ENCODE measurements around the gene PINLYP.
"Not testable (repeated sequence)": the region's sequence is repeated elsewhere in the genome, so short reads cannot be mapped to it uniquely, and the experiment has no call there.

Gene PINLYP

DNA sequence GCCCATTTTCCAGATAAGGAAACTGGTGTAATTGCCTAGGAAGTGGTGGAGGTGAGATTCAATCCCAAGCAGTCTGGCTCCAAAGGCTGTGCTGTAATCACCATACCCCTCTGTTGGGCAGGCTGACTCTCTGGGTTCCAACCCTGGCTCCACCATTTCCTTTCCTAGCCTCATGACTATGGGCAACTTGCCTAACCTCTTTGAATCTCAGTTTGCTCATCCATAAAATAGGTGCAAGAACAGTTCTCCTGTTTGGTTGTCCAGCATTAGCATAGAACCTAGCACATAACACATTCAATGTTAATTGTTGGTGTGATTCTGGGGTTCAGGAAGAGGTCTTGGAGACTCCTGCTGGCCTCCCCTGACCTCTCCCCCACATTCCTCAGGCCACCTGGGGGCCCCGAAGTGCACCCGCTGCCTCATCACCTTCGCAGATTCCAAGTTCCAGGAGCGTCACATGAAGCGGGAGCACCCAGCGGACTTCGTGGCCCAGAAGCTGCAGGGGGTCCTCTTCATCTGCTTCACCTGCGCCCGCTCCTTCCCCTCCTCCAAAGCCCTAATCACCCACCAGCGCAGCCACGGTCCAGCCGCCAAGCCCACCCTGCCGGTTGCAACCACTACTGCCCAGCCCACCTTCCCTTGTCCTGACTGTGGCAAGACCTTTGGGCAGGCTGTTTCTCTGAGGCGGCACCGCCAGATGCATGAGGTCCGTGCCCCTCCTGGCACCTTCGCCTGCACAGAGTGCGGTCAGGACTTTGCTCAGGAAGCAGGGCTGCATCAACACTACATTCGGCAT is 23.0 kb downstream of the PINLYP start:
- no peak overlapping the region for H3K9ac ChIP-seq (ENCODE audit: low read depth, low read length)
- no peaks in the 10 kb centered on the region for H3K27me3 ChIP-seq (ENCODE audit: insufficient read depth, low read length)
- no peak overlapping the region for H3K27ac ChIP-seq (ENCODE audit: low read length)
- H3K4me3 ChIP-seq (ENCODE audit: low read length), result no peak overlapping the region
- H3K9me3 ChIP-seq (ENCODE audit: insufficient read depth, low read depth, low read length), result no peaks in the 10 kb centered on the region
- peaks cover 7% of the 10 kb centered on the region; the same call in 1 of the 2 replicates for H3K4me1 ChIP-seq (ENCODE audit: insufficient read depth, low read length)
- peaks cover 40% of the 10 kb centered on the region for H3K36me3 ChIP-seq (ENCODE audit: insufficient read depth, low read depth, low read length)

DNA sequence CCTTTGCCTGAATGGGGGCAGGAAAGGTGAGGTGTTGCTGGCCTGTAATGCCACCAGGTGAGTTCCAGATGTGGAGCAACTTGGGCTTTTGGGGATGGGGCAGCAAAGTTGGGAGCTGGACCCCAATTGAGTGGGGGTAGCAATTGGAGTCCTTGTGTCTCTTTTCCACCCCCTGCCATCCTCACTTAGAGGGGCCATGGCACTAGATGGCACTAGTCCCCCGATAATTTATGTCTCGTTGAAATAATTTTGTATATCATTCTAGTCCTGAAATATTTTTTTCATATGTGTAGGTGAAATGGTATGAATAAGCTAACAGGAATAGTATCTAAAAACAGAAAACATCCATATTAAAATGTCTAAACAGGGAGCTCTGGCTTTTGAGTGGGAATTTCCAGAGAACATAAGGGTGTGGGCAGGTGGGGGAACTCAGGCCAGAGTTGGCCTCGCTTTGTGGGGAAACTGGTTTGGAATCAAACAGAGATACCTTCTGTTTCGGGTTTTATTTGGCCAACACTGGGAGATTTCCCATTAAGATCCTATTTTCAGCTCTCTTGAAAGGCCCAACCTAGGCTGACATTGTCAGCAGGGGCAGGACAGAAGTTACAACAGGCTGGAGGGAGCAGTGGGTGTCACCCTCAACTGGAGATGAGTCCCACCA is 24.2 kb downstream of the PINLYP start:
- no peak overlapping the region for H3K9ac ChIP-seq (ENCODE audit: low read depth, low read length)
- no peaks in the 10 kb centered on the region for H3K9me3 ChIP-seq (ENCODE audit: insufficient read depth, low read depth, low read length)
- no peaks in the 10 kb centered on the region for H3K27me3 ChIP-seq (ENCODE audit: insufficient read depth, low read length)
- H3K4me3 ChIP-seq (ENCODE audit: low read length), result no peak overlapping the region
- peaks cover 33% of the 10 kb centered on the region for H3K36me3 ChIP-seq (ENCODE audit: insufficient read depth, low read depth, low read length)
- peaks cover 7% of the 10 kb centered on the region; the same call in 1 of the 2 replicates for H3K4me1 ChIP-seq (ENCODE audit: insufficient read depth, low read length)
- no peak overlapping the region for H3K27ac ChIP-seq (ENCODE audit: low read length)

DNA sequence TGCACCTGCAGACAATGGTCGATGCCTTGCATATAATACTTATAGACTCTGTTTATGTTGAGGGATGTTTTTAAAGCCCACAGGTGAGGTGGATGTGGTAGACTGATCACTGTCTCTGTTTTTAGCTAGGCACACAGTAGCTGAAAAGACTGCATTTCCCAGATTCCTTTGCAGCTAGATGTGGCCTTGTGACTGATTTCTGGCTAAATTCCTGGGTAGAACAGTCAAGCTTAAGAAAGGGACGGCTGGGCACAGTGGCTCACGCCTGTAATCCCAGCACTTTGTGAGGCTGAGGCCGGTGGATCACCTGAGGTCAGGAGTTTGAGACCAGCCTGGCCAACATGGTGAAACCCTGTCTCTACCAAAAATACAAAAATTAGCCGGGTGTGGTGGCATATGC is 24.7 kb downstream of the PINLYP start:
- H3K9ac ChIP-seq (ENCODE audit: low read depth, low read length); H3K9me3 ChIP-seq (ENCODE audit: insufficient read depth, low read depth, low read length); H3K4me3 ChIP-seq (ENCODE audit: low read length); H3K27me3 ChIP-seq (ENCODE audit: insufficient read depth, low read length); H3K27ac ChIP-seq (ENCODE audit: low read length); H3K4me1 ChIP-seq (ENCODE audit: insufficient read depth, low read length): not testable (repeated sequence)
- H3K36me3 ChIP-seq (ENCODE audit: insufficient read depth, low read depth, low read length), result peaks cover 33% of the 10 kb centered on the region

DNA sequence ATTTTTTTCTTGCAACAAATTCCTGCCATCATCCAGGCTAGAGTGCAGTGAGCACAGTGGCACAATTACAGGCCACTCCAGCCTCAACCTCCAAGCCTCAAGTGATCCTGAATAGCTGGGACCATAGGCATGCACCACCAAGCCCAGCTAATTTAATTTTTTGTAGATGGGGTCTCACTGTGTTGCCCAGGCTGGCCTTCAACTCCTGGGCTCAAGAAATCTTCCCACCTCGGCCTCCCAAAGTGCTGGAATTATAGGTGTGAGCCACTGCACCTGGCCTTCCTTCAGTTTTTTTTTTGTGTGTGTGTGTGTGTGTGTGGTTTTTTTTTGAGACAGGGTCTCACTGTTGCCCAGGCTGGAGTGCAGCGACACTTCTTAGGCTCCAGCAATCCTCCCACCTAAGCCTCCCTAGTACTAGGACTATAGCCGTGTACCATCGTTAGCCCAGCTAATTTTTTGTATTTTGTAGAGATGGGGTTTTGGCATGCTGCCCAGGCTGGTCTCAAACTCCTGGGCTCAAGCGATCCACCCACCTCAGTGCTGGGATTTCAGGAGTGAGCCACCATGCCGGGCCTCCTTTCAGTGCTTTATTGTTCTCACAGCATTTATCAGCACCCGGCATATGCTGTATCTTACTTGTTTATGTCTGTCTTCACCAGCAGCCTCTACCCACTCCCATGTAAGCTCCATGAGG is 30.4 kb downstream of the PINLYP start:
- H3K4me3 ChIP-seq (ENCODE audit: low read length), result no peak overlapping the region
- H3K36me3 ChIP-seq (ENCODE audit: insufficient read depth, low read depth, low read length), result peaks cover 11% of the 10 kb centered on the region; the same call in 1 of the 2 replicates
- H3K27ac ChIP-seq (ENCODE audit: low read length), result no peak overlapping the region

DNA sequence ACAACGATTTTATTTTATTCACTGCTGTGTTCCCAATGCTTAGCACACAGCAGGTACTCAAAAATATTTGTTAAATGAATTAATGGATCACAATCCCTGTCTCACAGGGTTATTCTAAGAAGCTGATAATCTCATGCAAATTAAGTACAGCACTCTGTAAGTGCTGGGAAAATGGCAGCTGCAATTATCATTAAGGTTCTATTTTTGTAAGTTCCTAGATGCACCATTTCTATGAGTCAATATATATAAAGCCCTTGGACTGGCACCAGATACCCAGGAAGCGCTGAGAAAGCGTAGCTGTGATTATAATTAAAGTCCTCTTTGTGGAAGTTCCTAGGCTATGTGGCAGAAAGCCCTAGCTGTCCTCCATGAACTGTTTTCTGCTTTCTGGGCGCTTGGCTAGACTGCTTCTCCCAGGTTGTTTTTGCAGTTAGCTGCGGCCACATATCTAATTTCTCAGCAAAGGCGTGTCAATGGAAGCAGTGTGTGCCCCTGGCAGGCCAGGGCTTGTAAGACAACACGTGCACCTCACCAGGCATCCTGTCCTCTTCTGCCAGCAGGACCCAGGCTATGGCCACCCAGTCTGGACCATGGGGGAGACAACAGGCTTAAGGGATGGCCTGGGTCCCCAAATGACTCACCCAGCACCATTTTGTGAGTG is 31.1 kb downstream of the PINLYP start:
- H3K4me1 ChIP-seq (ENCODE audit: insufficient read depth, low read length), result no peaks in the 10 kb centered on the region
- H3K27ac ChIP-seq (ENCODE audit: low read length), result no peak overlapping the region
- no peaks in the 10 kb centered on the region for H3K27me3 ChIP-seq (ENCODE audit: insufficient read depth, low read length)
- H3K9me3 ChIP-seq (ENCODE audit: insufficient read depth, low read depth, low read length), result no peaks in the 10 kb centered on the region
- peaks cover 6% of the 10 kb centered on the region; the same call in 1 of the 2 replicates for H3K36me3 ChIP-seq (ENCODE audit: insufficient read depth, low read depth, low read length)
- H3K4me3 ChIP-seq (ENCODE audit: low read length), result no peak overlapping the region
- no peak overlapping the region for H3K9ac ChIP-seq (ENCODE audit: low read depth, low read length)

More for the DNA sequence above, 30.4 kb downstream of the PINLYP start:
- Histone ChIP-seq H3K9ac (ENCODE audit: low read depth, low read length) (no peak overlapping the region), H3K27me3 (ENCODE audit: insufficient read depth, low read length) (no peaks in the 10 kb centered on the region), H3K9me3 (ENCODE audit: insufficient read depth, low read depth, low read length) (no peaks in the 10 kb centered on the region), H3K4me1 (ENCODE audit: insufficient read depth, low read length) (no peaks in the 10 kb centered on the region)

DNA sequence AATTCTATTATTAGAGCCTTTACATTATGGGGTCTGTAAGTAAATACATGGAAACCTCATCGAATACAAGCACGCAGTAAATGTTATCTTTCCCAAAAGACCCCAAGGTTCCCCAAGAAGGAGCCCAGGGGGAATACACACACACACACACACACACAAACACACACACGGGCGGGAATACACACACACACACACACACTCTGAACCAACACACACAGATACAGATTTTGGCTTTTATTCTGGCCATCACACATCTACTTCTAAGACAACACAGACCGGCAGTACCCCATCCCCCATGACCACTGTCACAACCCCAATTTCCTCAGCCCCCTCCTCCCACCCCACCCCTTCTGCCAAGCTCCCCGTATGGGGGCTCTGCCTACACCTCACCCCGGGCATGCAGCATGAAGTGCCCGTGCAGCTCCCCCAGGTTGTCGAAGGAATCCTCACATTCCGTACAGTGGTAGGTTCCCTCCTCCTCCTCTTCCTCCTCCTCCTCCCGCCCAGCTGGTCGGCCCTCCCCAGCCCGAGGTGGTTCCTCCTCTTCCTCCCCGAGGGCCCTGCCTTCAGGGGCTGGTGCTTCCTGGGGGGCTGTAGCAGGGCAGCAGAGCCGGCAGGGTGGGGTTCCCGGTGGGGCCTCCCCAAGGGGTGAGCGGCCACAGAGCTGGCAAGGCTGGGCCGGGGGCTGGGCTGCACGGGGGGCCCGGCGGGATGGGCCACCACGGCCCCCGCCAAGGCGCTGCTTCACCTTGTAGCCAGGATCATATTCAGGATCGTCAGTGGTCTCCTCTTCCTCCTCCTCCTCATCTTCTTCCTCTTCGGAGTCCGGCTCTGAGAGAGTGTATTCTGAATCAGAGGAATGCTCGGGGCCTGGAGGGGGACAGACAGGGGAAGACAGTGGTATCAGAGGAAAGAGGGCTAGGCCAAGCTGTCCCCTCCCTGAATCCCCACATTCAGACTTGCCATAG is 31.9 kb downstream of the PINLYP start:
- Histone ChIP-seq H3K9ac (ENCODE audit: low read depth, low read length) (no peak overlapping the region), H3K27me3 (ENCODE audit: insufficient read depth, low read length) (no peaks in the 10 kb centered on the region), H3K4me3 (ENCODE audit: low read length) (no peak overlapping the region), H3K27ac (ENCODE audit: low read length) (no peak overlapping the region), H3K9me3 (ENCODE audit: insufficient read depth, low read depth, low read length) (no peaks in the 10 kb centered on the region), H3K4me1 (ENCODE audit: insufficient read depth, low read length) (no peaks in the 10 kb centered on the region), H3K36me3 (ENCODE audit: insufficient read depth, low read depth, low read length) (peaks cover 13% of the 10 kb centered on the region; the same call in 1 of the 2 replicates)

DNA sequence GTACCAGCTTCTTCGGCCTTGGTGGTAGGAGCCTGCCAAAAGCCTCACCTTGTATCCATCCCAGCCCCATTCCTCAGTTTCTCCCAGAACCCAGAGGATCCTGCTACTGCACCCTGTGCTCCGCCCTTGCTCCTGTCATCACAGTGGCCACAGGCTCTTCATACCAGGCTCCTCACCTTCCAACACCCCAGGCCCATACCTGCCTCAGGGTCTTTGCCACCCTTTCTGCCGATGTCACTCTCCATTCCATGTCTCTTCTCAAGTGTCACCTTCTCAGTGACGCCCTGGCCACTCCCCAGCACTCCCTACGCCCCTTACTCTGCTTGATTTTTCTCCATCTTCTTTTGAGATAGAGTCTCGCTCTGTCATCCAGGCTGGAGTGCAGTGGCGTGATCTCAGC is 34.3 kb downstream of the PINLYP start:
- H3K4me3 ChIP-seq (ENCODE audit: low read length), result no peak overlapping the region
- H3K9ac ChIP-seq (ENCODE audit: low read depth, low read length), result no peak overlapping the region
- no peaks in the 10 kb centered on the region for H3K9me3 ChIP-seq (ENCODE audit: insufficient read depth, low read depth, low read length)
- H3K36me3 ChIP-seq (ENCODE audit: insufficient read depth, low read depth, low read length), result peaks cover 30% of the 10 kb centered on the region
- H3K4me1 ChIP-seq (ENCODE audit: insufficient read depth, low read length), result no peaks in the 10 kb centered on the region
- H3K27me3 ChIP-seq (ENCODE audit: insufficient read depth, low read length), result no peaks in the 10 kb centered on the region
- no peak overlapping the region for H3K27ac ChIP-seq (ENCODE audit: low read length)

DNA sequence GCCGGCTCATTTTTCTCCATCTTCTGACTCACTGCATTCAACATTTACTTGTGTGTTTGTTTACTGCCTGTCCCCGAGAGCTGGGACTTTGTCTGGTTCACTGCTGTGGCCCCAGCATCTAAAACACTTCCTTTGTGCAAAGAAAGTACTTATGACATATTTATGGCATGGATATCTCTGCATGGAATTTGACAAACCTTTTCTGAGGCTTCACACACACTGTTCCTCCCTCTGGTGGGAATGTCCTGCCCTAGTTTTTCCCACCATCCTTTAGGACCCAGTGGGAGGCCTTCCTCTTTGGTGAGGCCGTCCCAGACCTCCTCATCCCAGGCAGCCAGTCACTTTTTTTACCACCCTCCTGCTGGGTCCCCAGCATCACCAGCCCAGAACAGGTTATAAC is 34.9 kb downstream of the PINLYP start:
- Histone ChIP-seq H3K9me3 (ENCODE audit: insufficient read depth, low read depth, low read length) (no peaks in the 10 kb centered on the region), H3K4me1 (ENCODE audit: insufficient read depth, low read length) (no peaks in the 10 kb centered on the region), H3K27me3 (ENCODE audit: insufficient read depth, low read length) (no peaks in the 10 kb centered on the region), H3K27ac (ENCODE audit: low read length) (no peak overlapping the region), H3K36me3 (ENCODE audit: insufficient read depth, low read depth, low read length) (peaks cover 30% of the 10 kb centered on the region), H3K4me3 (ENCODE audit: low read length) (no peak overlapping the region), H3K9ac (ENCODE audit: low read depth, low read length) (no peak overlapping the region)

DNA sequence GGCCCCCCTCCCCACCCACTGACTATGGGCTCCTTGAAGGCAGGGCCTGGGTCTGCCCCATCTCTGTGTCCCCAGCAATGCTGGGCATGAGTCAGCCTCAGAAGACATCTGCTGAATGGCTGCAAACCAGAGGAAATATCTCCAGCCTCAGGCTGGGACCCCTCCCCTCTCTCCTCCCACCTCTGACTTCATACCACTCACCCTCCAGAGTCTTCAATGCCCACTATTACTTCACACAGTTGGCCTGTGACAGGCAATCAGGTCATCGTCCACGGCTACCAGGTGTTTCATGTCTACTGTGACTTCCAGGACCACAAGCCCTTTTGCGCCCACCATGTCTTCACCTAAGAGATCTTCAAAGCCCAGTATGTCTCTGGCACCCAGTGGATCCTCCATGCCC is 36.2 kb downstream of the PINLYP start, which contains the start of gene SRRM5:
Gene SRRM5, plus strand, starts transcription at position 301 of the 400 bp plus-strand sequence. Its CDS starts 34 bp downstream, at position 335.
- no peaks in the 10 kb centered on the region for H3K9me3 ChIP-seq (ENCODE audit: insufficient read depth, low read depth, low read length)
- peaks cover 30% of the 10 kb centered on the region for H3K36me3 ChIP-seq (ENCODE audit: insufficient read depth, low read depth, low read length)
- no peaks in the 10 kb centered on the region for H3K4me1 ChIP-seq (ENCODE audit: insufficient read depth, low read length)
- no peak within 1 kb of the TSS for H3K27ac ChIP-seq (ENCODE audit: low read length)
- no peak within 1 kb of the TSS for H3K4me3 ChIP-seq (ENCODE audit: low read length)
- no peaks in the 10 kb centered on the region for H3K27me3 ChIP-seq (ENCODE audit: insufficient read depth, low read length)
- H3K9ac ChIP-seq (ENCODE audit: low read depth, low read length), result no peak within 1 kb of the TSS

DNA sequence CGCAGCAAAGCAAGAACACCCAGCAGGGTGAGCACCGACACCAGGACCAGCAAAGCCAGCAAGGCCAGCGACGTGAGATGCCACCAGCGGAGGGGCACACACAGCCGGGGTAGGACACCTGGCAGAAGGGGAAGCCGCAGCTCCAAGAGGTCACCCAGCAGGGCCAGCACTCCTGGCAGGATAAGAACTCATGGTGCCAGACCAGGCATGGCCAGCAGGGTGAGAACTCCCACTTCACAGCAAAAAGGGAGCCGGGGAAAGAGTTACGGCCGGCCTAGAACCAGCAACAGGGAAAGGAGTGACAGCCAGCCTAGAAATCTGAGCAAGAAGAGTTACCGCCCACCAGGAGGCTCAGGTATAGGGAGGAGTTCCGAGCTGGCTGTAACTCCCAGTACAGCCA is 36.8 kb downstream of the PINLYP start:
- H3K4me3 ChIP-seq (ENCODE audit: low read length), result no peak overlapping the region
- peaks cover 30% of the 10 kb centered on the region for H3K36me3 ChIP-seq (ENCODE audit: insufficient read depth, low read depth, low read length)
- H3K4me1 ChIP-seq (ENCODE audit: insufficient read depth, low read length), result no peaks in the 10 kb centered on the region
- H3K9me3 ChIP-seq (ENCODE audit: insufficient read depth, low read depth, low read length), result no peaks in the 10 kb centered on the region
- no peak overlapping the region for H3K27ac ChIP-seq (ENCODE audit: low read length)
- H3K9ac ChIP-seq (ENCODE audit: low read depth, low read length), result no peak overlapping the region
- no peaks in the 10 kb centered on the region for H3K27me3 ChIP-seq (ENCODE audit: insufficient read depth, low read length)
